GM13977 (cell line): ENCODE data around the gene MYLK4.
A peak's percentile ranks its signal among the peaks of the same experiment; 100 is the strongest.

Experiments used
- DNase-seq: peaks from one replicate; pipeline ENCODE4 v3.0.0; 2012; ENCODE audit warnings: low spot score
- CTCF ChIP-seq: IDR thresholded peaks from 2 replicates; pipeline ENCODE4 v1.5.1; 2012; ENCODE audit warnings: mild to moderate bottlenecking, control low read depth; ENCODE audit not compliant: insufficient read depth; ENCODE audit errors: extremely low read depth, missing control alignments
- in situ Hi-C: fragments of 300-500 bp; cut with MboI; formaldehyde crosslinking; loops from one replicate; pipeline ENCODE4 v1.12.0; 2022; ENCODE audit warnings: low sequenced_read_pairs, low pct_unique_long_range_greater_than_20kb, mixed read lengths, inconsistent platforms; ENCODE audit not compliant: unreplicated experiment

MYLK4 gene

GRCh38 chr6:2634139-2634964, 116.4 kb downstream of the MYLK4 start:
- DNase-seq, result peak; percentile 87
- in situ Hi-C loops, result loop anchor here (25.0 kb wide), 1 partner anchor 1047 kb away; no protein-coding TSS in a partner anchor
- peak; percentile 98 for TF ChIP-seq CTCF

- in situ Hi-C loops, result loop anchor here (25.0 kb wide), 1 partner anchor 1046 kb away; no protein-coding TSS in a partner anchor
- no peak for DNase-seq
- TF ChIP-seq CTCF, result no peak
These were observed 117.0 kb downstream of the MYLK4 start for GRCh38 chr6:2633736-2634135.

- TF ChIP-seq CTCF, result no peak
- in situ Hi-C loops, result loop anchor here (25.0 kb wide), 1 partner anchor 1046 kb away; no protein-coding TSS in a partner anchor
- DNase-seq, result no peak
These were observed 117.6 kb downstream of the MYLK4 start for GRCh38 chr6:2632976-2633584.

GRCh38 chr6:2632368-2632767, 118.4 kb downstream of the MYLK4 start:
- in situ Hi-C loops, result loop anchor here (25.0 kb wide), 1 partner anchor 1045 kb away; no protein-coding TSS in a partner anchor
- no peak for DNase-seq
- TF ChIP-seq CTCF, result no peak

- in situ Hi-C loops, result loop anchor here (25.0 kb wide), 1 partner anchor 1044 kb away; no protein-coding TSS in a partner anchor
- no peak for DNase-seq
- no peak for TF ChIP-seq CTCF
These were observed 119.7 kb downstream of the MYLK4 start for GRCh38 chr6:2630891-2631571.

- DNase-seq, result no peak
- in situ Hi-C loops, result loop anchor here (25.0 kb wide), 1 partner anchor 1043 kb away; no protein-coding TSS in a partner anchor
- no peak for TF ChIP-seq CTCF
These were observed 120.4 kb downstream of the MYLK4 start for GRCh38 chr6:2630359-2630758.
